ENCODE measurements around the gene OPCML. TPM values are rescaled to one million over a fixed set of nuclear protein-coding genes. Genes with fewer than 3 reads are reported as not detected.

The OPCML gene
- total and polyA plus RNA-seq, 2 donors from 2014 or later: 0.77 to 1.1 TPM

DNA sequence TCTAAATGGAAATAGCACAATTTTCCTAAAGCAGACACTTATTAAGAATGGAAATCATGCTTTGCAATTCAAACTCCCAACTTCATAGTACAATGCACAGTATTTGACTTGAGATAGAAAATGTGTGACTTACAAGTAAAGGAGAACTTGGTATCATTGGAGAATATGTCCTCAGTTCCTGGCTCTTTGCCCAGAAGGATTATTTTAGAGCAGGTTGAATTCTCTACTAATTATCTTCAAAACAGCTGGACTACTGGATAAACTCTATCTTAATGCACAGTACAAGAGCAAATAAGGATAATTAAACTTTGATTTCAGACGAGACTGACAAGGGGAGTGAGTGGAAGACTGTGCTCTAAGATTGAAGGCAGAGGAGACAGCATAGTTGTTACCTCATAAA lies 839.4 kb downstream of the OPCML start:
- Histone ChIP-seq H3K27me3 (ENCODE audit: control insufficient read depth, insufficient read depth, low read length) (no peaks in the 10 kb centered on the region), H3K4me3 (ENCODE audit: low read length in 3 of 3) (no peak overlapping the region), H3K9ac (ENCODE audit: low read length in 3 of 3) (no peak overlapping the region), H3K27ac (ENCODE audit: low read depth in 2 of 2, low read length in 2 of 2) (no peak overlapping the region), H3K36me3 (ENCODE audit: control insufficient read depth in 2 of 3, insufficient read depth in 3 of 3, low read length in 3 of 3) (no peaks in the 10 kb centered on the region), H3K4me1 (ENCODE audit: control insufficient read depth in 2 of 3, insufficient read depth in 2 of 3, low read depth in 1 of 3, low read length in 3 of 3) (no peaks in the 10 kb centered on the region), H3K9me3 (ENCODE audit: control insufficient read depth in 2 of 3, insufficient read depth in 1 of 3, low read length in 3 of 3) (no peaks in the 10 kb centered on the region)
- DNase-seq: no peak
- intact Hi-C loops (cut with DNase I): no loop called here
- FAIRE-seq: no peak
- TF ChIP-seq, protein P1, sequence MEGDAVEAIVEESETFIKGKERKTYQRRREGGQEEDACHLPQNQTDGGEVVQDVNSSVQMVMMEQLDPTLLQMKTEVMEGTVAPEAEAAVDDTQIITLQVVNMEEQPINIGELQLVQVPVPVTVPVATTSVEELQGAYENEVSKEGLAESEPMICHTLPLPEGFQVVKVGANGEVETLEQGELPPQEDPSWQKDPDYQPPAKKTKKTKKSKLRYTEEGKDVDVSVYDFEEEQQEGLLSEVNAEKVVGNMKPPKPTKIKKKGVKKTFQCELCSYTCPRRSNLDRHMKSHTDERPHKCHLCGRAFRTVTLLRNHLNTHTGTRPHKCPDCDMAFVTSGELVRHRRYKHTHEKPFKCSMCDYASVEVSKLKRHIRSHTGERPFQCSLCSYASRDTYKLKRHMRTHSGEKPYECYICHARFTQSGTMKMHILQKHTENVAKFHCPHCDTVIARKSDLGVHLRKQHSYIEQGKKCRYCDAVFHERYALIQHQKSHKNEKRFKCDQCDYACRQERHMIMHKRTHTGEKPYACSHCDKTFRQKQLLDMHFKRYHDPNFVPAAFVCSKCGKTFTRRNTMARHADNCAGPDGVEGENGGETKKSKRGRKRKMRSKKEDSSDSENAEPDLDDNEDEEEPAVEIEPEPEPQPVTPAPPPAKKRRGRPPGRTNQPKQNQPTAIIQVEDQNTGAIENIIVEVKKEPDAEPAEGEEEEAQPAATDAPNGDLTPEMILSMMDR (IDR thresholded peaks at IDR 0.05; ENCODE audit: borderline replicate concordance, extremely low read depth, insufficient read depth): no peak

DNA sequence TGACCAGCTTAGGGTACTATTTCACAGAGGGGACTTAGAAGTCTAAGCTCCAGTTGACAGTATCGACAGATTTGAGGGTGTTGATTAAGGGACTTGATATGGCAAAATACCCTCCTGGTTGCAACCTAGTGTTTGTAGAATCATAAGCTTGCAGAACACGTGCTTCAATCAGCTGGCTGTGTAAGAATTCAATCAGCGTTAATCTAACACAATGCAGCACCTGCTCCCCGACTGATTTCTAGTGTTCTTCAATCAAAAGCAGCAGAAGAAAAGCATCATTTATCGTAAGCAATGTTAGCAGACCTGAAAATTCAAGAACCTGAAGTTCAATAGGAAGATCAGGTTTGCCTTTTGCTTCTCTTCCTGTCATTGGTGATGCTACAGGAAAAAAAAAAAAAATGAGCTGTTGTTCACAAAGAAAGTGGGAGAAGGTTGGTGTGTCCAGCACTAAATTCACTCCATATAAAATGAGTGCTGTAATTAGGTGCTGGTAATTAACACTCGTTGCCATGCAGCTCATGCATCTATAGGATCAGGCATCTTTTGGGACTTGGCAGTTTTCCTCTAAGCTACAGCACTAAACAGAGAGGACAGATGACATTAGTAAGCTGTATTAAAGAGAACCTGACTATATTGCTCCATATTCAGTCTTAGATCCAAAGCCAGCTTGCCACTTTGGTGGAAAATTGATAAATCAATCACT lies 840.3 kb downstream of the OPCML start:
- TF ChIP-seq, protein P1 (IDR thresholded peaks at IDR 0.05; ENCODE audit: borderline replicate concordance, extremely low read depth, insufficient read depth): no peak
- intact Hi-C loops (cut with DNase I): no loop called here
- FAIRE-seq: no peak

DNA sequence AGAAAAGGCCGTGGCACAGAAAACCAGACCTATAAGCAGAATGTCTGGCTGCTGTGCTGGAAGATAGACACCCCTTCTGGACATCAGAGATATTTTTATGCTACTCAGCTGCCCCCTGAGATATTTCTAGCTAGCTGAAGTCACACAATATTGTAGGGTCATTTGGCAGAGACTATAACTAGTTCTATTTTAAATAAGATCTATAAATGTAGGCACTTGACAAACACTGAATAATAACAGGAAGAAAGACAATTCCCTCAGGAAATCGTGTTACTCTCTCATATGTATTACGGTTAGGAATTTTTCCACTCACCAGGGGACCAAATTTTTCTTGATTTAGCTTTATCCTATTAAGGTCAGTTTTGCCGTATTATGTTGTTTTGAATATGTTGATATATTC lies 845.4 kb downstream of the OPCML start:
- intact Hi-C loops (cut with DNase I): no loop called here
- H3K36me3 ChIP-seq (ENCODE audit: control insufficient read depth in 2 of 3, insufficient read depth in 3 of 3, low read length in 3 of 3): no peaks in the 10 kb centered on the region

More for the DNA sequence above, 840.3 kb downstream of the OPCML start:
- DNase-seq: no peak
- Histone ChIP-seq H3K9ac (ENCODE audit: low read length in 3 of 3) (no peak overlapping the region), H3K27ac (ENCODE audit: low read depth in 2 of 2, low read length in 2 of 2) (no peak overlapping the region), H3K36me3 (ENCODE audit: control insufficient read depth in 2 of 3, insufficient read depth in 3 of 3, low read length in 3 of 3) (no peaks in the 10 kb centered on the region), H3K27me3 (ENCODE audit: control insufficient read depth, insufficient read depth, low read length) (no peaks in the 10 kb centered on the region), H3K4me3 (ENCODE audit: low read length in 3 of 3) (no peak overlapping the region), H3K4me1 (ENCODE audit: control insufficient read depth in 2 of 3, insufficient read depth in 2 of 3, low read depth in 1 of 3, low read length in 3 of 3) (no peaks in the 10 kb centered on the region), H3K9me3 (ENCODE audit: control insufficient read depth in 2 of 3, insufficient read depth in 1 of 3, low read length in 3 of 3) (no peaks in the 10 kb centered on the region)

More for the DNA sequence above, 845.4 kb downstream of the OPCML start:
- Histone ChIP-seq H3K9ac (ENCODE audit: low read length in 3 of 3) (no peak overlapping the region), H3K4me1 (ENCODE audit: control insufficient read depth in 2 of 3, insufficient read depth in 2 of 3, low read depth in 1 of 3, low read length in 3 of 3) (no peaks in the 10 kb centered on the region), H3K4me3 (ENCODE audit: low read length in 3 of 3) (no peak overlapping the region), H3K9me3 (ENCODE audit: control insufficient read depth in 2 of 3, insufficient read depth in 1 of 3, low read length in 3 of 3) (no peaks in the 10 kb centered on the region), H3K27me3 (ENCODE audit: control insufficient read depth, insufficient read depth, low read length) (no peaks in the 10 kb centered on the region), H3K27ac (ENCODE audit: low read depth in 2 of 2, low read length in 2 of 2) (no peak overlapping the region)
- DNase-seq: peak in 1 of 5 donors; percentile 33
- TF ChIP-seq, protein P1 (IDR thresholded peaks at IDR 0.05; ENCODE audit: borderline replicate concordance, extremely low read depth, insufficient read depth): no peak
- no peak for FAIRE-seq

All from kidney (tissue), 14 donors.